Activated gamma-delta T cell treated with anti-CD3 and anti-CD28 coated beads, Interleukin-2, amount 50 U/mL, for 16 hours (primary cell): ENCODE measurements around the gene ALKBH3.

Experiments
- DNase-seq: peaks from one replicate; pipeline ENCODE4 v3.0.0-alpha.2; 2020; ENCODE audit warnings: low read depth

ALKBH3 gene

DNA sequence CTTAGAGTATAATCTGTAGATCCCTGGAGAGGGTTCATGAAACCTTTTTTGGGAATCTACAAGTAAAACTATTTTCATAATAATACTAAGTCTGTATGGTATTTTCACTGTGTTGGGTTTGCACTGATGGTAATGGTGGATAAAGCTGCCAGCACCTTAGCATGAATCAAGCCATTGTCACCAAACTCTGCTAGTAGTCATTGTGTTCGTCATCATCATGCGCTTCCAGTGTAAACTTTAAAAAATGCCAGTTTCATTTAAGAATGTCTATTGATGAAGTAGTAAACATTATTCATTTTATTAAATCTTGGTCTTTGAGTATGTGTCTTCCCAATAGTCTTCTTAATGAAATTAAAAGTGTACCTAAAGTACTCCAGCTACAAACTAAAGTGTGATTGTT, 15.0 kb downstream of the ALKBH3 start:
- no peak for DNase-seq

GRCh38 chr11:43898574-43898973, 17.9 kb downstream of the ALKBH3 start:
- DNase-seq = no peak

GRCh38 chr11:43899094-43899493, 18.5 kb downstream of the ALKBH3 start:
- no peak for DNase-seq

DNA sequence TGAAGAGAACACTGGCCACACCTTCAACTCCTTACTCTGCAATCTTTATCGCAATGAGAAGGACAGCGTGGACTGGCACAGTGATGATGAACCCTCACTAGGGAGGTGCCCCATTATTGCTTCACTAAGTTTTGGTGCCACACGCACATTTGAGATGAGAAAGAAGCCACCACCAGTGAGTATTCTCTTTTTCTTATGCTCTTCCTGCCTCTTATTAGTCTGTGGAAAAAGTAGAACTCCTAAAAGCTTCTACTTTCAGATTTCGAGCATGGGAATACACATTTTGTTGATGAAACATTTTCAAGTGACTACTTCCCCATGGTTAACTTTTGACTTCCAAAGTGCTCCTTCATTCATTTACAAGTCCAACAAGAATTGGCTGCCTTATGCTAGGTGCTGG, 20.9 kb downstream of the ALKBH3 start:
- no peak for DNase-seq

GRCh38 chr11:43903078-43903477, 22.4 kb downstream of the ALKBH3 start:
- DNase-seq = no peak

GRCh38 chr11:43903969-43904368, 23.3 kb downstream of the ALKBH3 start:
- DNase-seq = no peak

DNA sequence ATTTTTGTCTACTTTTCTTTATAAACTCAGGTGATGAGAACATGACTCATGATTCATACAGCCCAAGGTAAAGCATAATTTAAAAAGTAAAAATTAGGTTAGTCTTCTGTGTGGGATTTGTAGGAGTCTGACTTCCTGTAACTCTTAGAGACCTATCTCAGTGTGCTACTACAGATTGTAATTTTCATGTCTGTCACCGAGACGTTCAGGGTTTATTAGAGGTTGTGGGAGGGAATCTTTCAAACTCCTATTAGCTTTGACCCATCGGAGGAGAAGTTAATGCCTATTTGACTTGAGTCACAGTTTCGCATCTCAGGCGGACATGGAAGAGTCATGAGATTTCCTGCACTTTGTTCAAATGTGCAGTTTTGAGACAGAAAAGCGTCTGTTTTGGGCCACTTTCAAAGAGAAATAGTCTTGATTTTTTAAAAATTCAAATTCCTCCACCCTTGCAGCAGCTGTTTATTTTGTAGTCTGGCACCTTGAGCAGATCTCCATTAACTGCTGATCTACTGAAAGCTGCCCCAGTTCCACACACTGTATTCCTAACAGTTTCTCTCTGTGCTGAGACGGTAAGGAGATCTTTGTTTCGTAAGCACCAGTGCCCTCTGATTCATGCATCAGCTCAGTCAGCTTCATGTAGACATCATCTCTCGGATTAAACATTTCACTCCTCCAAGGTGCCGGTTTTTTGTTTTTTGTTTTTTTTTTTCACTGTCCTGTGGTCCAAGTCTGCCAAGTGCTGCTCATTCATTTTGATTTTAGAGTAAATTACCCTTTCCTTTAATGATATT, 24.3 kb downstream of the ALKBH3 start:
- DNase-seq = no peak

- DNase-seq = no peak
Measured at GRCh38 chr11:43905813-43906241, 25.2 kb downstream of the ALKBH3 start.

GRCh38 chr11:43907028-43907975, 26.7 kb downstream of the ALKBH3 start:
- DNase-seq = no peak

- no peak for DNase-seq
Measured at GRCh38 chr11:43908191-43908590, 27.6 kb downstream of the ALKBH3 start.

- DNase-seq = no peak
Measured at GRCh38 chr11:43908683-43909082, 28.1 kb downstream of the ALKBH3 start.

DNA sequence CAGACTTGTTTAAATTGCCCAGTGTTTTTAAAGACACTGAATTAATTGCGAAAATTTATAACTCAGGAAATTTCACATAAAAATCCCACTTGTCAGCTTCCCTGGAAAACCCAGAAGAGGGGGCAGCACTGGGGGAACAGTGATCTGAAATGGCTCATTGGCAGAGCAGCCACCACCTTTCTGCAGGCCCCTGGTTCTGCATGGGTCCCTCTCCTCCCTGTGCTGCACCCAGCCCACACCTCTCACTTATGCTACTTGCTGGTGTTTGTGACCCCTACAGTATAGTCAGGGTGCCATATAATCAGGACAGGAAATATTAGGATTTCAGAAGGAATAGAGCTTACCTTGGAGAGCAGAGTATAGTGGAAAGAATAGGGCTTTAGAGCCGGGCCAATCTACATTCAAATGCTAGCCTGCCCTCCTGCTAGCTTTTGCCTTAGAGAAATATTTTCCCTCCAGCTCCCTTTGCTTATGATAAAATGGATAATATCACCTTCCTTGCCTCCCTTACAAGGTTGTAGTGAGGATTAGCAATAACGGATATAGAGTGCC, 33.3 kb downstream of the ALKBH3 start:
- no peak for DNase-seq

DNA sequence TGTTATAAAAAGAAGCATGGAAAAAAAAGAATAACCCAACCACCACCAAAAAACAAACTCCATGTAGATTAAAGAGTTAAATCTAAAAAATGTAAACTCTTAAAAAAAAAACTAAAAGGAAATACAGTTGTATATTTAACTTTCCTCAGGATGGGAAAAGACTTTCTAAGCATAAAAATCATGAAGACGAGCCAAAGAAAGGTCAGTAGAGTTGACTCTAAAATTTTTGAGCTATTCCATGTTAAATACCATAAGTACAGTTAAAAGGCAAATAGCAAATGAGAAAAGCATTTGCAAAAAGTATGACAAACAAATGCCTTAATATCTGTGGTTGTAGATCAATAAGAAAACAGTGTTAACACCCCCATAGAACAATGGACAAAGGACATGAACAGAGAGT, 33.8 kb downstream of the ALKBH3 start:
- DNase-seq = no peak

- no peak for DNase-seq
Measured at GRCh38 chr11:43916621-43917020, 36.0 kb downstream of the ALKBH3 start.

DNA sequence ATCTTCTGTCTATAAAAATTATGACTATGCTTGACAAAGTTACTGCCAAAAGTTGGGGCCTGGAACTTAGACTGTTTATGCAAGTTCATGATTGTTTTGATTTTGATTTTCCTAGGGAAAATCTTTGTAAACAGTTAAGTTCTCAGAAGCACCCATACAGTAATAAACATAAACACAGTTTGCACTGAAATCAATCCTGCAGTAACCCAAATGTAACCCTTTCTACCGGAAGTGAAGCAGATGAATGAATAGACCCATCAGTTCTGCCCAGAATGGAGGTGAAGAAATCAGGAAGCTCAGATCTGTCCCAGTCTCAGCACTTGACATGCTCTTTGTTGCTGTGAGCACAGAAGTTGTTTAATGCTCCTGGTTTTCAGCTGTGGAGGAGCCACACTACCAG, 37.2 kb downstream of the ALKBH3 start:
- DNase-seq = no peak

GRCh38 chr11:43918662-43919061, 38.0 kb downstream of the ALKBH3 start:
- no peak for DNase-seq

DNA sequence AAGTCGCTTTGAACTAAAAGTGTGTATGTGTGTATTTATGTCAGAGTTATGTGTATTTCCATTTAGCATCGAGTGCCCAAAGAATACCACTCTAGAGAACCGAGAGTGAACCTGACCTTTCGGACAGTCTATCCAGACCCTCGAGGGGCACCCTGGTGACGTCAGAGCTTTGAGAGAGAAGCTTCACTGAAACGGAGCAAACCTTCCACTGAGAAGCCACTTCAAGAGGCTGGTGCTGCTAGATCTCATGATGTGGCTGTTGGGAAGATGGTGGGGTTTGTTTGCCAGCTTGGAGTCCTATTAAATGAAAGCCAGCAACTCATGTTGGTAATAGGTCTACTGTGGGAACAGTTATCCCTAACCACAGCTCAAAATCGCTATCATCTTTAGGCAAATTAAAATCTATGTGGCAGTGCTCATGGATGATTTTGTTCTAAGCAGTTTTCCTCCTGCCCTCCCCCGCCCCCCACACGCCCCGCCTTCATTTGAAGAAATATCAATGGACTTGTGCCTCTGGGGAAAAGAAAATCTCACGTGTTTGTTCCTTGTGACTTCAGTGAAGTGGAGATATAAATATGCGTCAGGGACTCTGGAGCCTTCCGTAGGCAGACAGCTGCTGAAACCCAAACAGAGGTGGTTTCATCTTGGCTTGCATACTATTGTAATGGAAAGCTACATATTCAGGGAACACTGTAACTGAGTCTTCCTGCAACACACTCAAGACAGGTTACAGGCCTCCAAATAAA, 39.4 kb downstream of the ALKBH3 start:
- DNase-seq = no peak

DNA sequence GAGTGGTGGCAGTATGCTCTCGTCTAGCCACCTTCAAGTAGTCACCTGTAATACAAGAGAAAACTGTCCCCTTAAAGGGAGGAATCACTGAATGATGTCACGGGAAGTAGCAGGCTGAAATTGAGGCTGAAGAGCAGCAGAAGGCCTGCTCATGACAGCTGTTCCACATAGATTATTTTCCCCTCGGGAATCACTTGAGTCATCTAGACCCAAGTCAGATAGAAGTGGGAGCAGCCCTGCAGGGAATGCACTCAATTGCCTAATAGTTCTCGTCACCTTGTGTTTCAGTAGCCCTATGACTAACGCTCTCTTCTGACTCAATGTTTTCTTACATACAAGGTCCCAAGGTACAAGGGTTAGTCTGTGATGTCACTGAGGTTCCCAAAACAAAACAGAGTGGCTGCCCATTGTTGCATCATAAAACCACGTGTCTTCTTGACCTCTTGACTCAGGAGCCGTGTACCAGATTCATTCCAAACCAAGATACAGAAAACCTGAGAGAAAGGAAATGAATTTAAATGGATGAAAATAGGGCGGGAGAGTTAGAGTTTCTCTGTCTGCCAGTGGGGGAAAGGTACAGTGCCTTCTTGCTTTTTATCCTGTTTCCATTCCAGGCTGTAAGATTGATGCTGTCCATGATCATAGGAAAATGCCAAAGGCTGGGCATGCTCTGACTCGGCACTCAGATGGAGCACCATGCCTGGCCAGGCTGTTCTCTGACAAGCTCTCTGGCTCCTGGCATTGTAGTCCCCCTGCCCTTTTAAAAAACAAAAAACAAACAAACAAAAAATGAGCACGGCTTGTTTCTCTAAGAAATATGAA, 40.2 kb downstream of the ALKBH3 start:
- no peak for DNase-seq

GRCh38 chr11:43921561-43922294, 41.1 kb downstream of the ALKBH3 start:
- no peak for DNase-seq

DNA sequence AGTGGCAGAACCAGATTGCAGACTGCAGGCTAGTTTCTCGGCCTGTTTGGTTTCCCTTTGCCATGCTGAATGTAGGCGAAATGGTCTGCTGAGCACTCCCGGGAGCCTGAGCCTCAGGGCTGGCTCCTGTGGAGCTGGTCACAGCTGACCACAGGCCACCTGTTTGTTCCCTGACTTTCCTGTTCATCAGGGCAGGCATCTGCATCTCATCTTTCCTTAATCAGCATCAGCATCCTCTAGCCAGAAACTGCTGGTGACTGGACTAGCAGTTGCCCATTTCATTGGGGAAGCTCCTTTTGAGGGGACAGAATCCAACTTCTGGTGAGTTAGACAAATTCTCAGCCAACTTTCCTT, 41.6 kb downstream of the ALKBH3 start:
- DNase-seq = no peak
